DMS79 treated with DMSO at 0.1 percent for 48 hours (cell line): ENCODE measurements around the gene F8.
A peak's percentile ranks its signal among the peaks of the same experiment; 100 is the strongest.

Experiments used
- DNase-seq: peaks from one replicate; lab custom pipeline; 2025; lab: John Stamatoyannopoulos, UW

Gene F8

DNA sequence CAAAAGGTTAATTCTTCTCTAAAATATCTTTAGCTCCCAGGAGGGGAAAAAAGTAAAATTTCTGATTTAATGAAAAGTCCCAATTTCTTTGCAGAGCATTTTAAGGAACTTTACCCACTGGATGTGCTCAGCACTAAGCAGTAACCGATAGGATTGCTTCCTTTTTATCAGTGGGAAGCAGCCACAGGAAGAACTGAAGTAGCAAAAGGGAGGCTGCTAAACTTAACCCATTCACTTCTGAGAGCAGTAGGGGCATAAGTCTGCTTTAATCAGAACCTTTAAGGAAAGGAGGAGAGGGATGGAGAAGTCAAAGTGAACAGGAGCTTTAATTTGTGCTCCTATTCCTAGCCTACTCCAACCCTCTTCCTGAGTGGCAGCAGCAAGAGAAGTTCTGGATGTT is at the start of gene F8:
Gene F8 (minus strand): TSS at position 139 of the 400 bp plus-strand sequence. CDS start 171 bp downstream, outside the sequence.
- no peak for DNase-seq

DNA sequence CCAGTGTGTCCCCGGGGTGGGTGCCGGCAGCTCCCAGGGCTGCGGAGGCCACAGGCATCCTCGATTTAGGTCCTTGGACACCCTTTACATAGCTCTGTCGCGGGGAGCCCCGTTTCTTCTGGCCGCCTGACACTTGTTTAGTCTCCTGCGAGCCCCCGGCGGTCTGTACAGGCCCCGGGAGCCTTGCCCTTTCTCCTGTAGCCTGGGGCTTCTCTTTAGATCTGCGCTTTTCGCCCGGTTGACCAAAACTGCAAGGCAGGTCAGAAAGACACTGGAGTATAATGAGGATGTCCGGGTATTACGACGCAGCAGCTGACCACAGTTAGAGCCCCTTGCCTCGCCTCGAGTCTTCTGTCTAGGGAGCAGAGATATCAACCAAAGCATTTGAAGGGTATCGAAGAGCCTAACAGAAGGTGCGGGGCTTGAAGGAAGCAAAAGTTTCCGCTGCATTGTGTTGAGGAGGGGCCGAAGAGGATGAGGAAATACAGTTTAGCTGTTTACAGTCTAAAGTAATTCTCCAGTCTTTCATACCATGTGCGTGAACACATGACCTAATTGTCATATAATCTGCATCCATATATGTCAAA is 49.3 kb upstream of the F8 start:
- no peak for DNase-seq

DNA sequence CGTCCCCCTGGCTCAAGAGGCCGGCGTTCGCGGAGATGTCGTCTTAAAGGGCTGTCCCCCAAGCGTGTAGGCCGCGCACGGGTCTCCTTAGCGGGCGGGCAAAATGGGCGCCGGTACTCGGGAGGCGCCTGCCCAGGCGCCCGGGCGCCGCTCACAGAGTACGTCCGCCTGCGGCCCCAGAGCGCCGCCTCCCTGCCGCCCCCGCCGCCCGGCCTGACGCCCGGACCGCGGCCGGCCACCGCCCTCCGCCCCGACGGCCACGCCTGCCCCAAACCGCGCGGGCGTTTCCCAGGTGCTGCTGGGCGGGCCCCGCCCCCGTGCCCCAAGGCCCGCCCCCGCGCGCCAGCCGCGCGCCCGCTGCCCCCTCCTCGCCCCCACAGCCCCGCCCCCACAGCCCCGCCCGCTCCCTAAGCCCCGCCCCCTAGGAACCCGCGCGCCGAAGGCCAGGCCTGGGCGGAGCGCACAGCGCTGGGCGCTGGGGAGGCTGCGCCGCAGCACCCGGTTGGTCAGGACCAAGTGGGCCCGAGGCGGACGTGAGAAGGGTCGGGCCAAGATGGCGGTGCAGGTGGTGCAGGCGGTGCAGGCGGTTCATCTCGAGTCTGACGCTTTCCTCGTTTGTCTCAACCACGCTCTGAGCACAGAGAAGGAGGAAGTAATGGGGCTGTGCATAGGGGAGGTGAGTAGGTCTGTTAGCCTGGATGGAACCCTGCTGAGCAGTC is 48.6 kb upstream of the F8 start, which contains the start of the genes BRCC3, CMC4 and MTCP1:
Gene BRCC3 (plus strand): TSS at position 534 of the 719 bp plus-strand sequence. CDS start 20 bp downstream, at position 554.
Gene CMC4 (minus strand): TSS at position 162 of the 719 bp plus-strand sequence. CDS start 7,113 bp downstream, outside the sequence.
Gene MTCP1 (minus strand): TSS at position 162 of the 719 bp plus-strand sequence. CDS start 5,126 bp downstream, outside the sequence.
- peak; percentile 69 for DNase-seq

DNA sequence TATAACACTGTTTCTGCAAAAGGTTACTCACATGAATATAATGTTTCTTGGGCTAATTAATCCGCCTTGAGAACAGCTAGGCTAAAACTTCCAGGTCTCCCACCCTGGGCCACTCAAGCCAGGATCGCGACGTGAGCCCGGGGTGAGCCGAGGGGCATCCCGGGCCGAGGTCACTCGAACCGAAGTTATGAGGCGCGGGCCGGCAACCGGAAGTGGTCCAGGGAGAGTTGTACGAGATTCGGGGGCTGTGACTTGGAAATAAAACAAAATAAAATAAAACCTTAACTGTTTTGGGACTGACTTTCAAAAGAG is 48.1 kb upstream of the F8 start:
- DNase-seq = no peak

DNA sequence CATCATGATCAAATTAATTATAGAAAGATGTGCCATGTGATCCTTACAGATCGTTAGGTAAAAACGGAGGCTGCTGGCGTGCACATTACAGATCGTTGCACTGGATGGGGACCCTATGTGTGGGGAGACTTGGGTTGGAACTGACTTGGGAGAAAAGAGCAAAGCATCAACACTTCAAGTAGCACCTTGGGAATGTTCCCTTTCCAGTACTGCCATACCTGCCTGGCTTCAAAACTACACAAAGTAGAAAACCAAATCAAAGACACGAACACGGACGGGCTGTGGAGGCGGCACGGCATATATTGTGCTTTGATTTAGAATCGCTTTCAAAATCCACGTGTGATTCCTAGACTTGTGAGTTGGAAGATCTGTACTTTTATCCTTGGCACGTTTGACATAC is 47.5 kb upstream of the F8 start:
- DNase-seq = no peak

DNA sequence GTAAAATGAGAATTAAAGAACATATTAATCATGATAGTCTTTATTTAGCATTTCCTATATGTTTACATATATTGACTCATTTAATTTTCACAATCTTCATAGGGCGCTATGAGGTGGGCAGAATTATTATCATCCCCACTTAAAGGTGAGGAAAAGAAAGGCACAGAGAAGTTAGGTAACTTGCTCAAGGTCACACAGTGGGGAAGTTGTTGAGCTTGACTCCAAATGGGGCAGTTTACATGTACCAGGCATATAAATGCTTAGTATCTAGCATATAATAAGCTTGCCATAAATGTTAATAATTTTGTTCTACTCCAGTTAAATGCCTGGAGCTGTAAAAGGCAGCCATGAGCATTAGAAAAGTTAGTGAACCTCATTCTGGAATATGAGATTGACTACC is 46.9 kb upstream of the F8 start:
- DNase-seq = no peak

DNA sequence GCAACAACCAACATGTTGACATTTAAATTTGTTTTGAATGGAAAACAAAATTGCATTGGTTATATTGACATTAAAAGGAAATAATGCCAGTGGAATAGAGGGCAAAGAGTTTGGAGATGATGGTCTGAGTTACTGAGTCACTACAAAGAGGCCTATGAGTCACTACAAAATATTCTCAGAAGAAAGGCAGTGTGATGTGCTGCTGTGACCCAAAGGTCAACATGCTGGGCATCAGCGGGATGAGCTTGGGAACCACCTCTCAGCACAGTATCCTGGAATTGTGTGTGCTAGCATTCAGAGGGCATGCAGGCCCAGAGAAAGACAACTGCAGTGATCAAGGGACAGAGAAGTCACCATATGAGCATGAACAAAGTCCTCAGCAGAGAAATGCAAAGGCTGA is 45.6 kb upstream of the F8 start:
- no peak for DNase-seq

DNA sequence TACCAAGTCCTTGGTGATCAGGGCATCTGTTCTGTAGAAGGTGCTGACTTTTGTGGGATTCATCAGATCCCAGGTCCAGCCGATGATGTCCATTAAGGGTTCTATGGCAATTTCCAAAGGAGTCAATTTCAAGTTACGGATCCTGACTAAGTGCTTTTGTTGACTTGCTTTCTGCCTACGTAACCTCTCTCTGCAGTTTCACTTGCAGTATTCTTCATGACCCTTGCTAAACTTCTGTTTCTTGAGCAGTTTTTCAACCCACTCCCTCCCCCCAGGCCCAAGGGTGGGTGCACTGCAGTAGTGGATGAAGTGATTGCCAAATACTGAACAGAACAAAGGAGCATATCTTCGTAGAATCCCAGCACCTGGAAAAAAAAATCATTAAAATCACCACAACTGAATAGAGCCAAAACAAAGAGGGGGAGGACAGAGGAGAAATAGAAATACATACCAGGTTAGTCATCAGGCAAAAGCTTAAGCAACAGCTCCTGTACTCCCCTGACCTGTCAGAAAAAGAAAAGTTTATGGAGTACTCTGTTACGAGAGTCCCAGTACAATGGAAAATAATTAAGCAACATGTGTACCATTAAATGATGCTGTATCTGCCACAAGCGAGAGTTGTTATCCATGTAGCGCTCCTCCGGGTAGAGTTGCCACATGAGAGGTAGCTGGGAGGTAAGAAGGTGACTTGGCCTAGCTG is 42.7 kb upstream of the F8 start:
- DNase-seq = no peak

DNA sequence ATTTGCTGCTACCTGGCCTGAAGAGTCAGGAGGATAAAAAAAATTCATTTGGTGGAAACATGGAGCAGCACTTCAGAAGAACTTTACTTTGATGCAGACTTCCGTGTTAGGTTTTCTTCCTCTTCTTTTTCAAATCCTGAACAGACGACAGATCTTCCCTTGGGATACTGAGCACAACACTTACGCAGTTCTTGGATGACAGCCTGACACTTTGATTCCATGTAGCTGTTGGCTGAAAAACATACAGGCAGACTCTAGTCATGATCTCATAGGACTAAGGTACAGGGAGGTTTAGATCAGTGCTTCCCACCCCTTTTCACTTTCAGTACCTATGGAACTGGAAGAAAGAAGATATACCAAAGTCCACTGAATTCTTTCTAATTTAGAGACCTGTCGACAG is 39.2 kb upstream of the F8 start:
- DNase-seq = no peak

DNA sequence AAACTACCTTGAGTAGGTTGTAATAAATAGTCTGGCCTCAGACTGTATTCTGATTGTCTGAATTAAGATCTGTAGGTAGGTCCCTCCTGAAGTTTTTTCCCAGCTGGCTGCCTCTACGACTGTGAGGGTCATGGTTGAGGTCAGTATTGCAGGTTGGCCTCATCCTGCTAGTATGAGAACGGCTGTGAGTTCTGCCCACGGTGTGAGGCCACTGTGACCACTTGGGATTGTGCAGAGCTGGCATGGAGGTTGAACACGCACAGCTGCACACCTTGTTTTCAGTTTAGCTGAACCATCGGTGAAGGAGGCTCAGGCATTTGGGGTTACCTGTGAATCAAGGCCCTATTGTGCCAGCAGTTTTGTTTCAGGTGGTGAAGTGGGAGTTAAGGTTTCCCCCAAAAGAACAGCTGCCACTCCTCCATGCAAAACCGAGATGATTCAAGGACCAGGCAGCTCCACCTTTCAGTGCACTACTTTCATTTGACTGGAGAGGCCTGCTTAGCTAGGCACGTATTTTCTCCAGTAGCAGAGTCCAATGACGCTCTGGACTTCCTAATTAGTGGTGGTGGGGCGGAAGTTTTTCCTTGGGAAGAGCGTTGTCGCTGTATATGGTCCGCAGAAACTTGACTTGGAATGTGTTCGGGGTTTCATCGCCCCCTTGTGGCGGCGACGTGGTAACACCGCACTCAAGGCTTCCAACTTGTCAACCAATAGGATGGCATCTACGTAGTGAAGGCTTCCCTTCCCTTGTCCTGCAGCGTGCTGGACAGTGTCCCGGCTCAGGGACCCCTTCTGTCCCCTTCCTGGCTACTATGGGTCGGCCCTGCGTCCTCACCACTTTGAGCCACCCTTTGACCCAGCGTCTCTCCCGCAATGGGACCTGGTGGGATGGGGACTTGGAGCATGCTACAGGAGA is 34.6 kb upstream of the F8 start:
- DNase-seq = no peak

DNA sequence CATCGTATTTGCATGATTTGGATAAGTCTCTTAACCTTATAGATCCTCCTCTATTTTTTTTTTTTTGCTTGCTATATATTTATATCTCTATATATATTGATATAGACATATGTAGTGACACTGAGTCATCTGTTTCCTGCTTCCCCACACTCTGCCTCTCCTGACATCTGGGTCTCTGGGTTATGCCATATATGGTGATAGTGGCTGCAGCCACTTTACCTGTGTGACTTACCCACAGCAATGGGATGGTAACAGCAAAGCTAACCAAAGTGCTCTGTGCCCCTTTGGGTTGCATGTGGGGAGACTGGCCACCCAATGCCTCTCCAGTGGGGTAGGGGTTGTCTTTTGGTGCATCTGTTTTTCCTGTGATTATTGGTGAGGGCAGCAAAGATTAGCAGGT is 33.9 kb upstream of the F8 start:
- no peak for DNase-seq

DNA sequence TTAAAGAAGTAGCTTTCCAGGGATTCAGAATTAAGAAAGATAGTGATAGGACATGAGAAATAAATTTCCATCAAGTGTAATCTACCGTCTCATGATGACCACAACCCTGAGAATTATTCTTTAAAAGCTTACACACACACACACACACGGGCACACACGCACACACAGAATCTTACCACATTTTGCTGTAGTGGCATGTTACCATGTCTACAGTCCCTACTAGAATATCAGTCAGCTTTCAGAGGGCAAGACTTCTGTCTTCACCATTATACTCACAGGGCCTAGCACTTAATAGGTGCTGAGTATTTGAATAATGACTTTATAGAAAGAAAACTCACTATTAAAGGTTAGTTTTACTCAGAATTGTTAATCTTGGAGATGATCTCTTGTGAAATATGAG is 33.0 kb upstream of the F8 start:
- no peak for DNase-seq

DNA sequence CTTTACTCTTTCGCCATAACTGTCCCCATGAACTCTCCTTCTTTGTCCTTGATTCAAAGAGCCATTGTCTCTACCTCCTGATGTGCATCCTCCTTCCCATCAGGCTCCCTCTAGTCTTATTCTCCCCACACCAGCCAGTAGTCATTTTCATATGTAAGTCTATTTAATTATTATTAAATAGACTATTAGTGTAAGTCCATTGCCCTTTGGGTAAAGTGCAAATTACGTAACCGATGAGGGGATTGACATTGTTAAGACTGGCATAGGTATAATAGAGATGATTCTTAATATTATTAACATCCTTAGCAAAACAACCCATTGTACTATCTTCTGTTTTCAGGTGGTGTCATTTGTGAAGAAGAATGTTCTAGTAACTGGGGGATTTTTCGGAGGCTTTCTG is 31.7 kb upstream of the F8 start:
- DNase-seq = no peak

DNA sequence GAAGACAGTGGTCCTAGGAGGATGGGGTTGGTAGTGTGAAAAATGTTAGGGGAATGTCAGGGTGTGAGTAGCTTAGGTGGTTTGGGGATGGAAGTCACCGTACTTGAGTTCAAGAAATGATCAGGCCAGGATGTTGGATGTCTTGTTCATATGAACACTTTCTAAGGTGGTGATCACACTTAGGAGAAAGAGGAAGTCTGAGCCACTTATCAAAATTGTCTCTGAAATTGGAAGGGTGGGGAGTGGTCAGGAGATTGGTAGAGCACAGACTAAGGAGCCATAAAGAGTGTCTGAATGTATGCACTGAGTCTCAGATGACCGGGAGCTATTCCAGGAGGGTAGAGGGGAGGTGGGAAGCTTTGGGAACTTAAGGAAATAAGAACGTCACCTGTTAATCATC is 31.1 kb upstream of the F8 start:
- no peak for DNase-seq

DNA sequence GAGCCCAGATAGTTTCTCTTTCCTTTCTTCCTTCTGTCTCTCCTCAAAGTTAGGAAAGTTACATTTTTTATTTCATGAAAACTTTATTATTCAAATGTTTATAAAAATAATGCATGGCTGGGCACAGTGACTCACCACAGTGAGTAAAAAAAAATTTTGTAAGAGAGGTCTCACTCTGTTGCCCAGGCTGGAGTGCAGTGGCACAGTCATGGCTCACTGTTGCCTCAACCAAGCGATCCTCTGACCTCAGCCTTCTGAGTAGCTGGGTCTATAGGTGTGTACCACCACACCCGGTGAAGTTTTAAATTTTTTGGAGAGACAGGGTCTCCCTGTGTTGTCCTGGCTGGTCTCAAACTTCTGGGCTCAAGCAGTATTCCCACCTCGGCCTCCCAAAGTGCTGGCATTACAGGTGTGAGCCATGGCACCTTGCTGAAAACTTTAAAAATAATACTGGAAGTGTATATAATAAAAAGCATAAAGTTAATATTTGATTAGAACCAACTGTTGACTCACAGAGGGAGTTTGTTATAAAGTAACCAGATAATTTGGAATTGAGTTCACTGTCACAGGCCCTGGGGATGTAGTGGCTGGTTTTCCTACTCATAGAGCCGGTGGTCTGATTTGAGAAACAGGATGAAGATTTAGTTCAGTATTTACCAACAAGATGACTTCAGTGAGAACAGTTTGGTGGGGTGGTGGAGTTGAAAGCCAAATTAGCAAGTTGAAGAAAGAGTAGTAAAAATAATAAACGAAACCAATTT is 30.4 kb upstream of the F8 start:
- DNase-seq = no peak

DNA sequence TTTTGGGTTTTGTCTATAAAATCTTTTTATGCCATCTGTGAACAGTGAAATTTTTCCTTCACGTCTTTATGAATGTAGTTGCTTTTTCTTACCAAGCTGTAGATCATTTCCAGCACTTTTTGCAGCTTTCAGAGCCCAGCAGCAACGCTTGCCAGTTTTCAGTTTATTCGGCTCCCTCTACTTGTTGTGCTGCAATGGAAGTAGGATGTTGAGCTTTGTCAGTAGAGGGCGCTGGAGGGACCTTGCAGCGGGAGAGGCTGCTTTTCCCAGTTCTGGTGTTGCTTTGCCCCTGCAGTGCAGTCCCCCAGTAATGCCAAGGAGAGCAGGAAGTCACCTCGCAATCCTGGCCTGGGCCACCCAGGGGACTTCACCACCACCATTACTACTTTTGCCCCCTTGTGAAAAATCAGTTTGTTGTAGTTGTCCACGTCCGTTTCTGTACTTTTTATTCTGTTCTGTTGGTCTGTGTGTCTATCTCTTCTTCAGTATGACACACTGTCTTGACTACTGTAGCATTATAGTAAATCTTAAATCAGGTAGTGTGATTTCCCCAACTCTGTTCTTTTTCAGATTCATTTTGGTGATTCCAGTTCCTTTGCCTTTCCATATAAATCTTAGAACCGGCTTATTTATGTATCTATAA is 26.6 kb upstream of the F8 start:
- DNase-seq = no peak

DNA sequence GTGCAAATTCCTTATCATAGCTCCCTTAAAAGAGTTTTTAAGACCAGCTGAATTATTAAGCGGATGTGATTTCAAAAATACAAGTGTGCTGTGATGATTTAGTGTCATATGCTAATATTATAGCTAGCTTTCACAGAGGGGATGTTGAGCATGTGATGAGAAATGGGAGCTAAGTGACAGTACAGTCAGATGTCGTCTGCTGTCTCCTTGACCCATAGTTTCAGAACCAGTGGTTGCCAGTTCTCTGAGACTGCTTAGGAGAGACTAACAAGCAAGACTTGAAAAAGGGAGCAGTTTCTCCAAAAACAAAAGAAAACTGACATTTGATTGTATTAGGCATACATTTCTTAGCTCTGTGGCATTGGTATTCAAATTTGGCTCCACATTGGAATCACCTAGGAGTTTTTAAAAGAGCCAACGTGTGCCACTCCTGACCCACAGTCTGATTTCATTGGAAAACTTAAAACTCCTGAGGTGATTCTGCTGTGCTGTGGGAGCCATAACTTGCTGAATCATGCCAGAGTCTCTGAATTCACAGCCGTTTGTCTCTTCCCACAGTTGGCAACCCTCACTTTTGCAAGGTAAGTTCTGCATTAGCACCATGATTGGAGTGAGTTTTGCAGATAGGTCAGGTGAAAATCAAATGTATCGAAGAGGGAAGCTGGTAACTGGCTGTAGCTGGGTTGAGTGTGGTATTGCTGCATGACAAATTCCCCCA is 24.4 kb upstream of the F8 start:
- DNase-seq = no peak

DNA sequence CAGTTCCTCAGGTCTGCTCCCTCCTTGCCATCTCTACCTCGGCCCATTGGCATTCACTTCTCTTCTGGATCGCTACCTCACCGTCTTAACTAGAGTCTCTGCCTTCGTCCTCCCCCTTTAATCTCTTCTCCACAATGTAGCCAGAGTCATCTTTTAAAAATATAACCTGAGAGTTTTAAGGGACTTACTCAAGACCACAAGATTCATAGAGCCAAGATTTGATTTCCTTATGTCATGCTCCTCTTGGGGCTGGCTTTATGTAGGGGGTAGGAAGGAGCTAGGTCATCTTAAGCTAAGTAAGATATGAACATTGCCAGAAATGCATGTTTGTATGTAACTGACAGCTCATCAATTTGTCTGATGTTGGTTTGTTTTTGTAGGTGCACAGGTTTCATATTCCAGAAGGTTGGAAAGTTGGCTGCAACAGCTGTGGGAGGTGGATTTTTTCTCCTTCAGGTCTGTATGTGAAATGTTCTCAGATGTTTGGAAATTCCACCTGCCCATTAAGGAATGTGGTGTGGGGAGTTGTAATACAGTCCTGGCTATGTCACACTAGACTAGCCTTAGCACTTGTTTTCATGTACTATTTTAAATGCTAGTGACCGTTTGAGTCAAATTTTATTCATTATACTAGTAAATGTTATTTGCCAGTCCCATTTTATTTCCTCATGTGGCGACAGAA is 23.7 kb upstream of the F8 start:
- no peak for DNase-seq

DNA sequence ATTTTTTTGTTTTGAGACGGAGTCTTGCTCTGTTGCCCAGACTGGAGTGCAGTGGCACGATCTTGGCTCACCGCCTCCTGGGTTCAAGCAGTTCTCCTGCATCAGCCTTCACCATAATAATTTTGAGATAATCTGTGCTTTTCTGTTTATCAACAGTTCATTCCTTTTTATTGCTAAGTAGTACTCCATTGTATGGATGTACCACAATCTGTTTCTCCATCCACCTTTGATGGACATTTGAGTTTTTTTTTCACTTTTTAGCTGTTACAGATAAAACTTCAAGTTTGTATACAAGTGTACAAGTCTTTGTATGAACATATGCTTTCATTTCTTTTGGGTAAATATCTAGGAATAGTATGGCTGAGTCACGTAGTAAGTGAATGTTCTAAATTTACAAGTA is 13.2 kb upstream of the F8 start:
- no peak for DNase-seq

DNA sequence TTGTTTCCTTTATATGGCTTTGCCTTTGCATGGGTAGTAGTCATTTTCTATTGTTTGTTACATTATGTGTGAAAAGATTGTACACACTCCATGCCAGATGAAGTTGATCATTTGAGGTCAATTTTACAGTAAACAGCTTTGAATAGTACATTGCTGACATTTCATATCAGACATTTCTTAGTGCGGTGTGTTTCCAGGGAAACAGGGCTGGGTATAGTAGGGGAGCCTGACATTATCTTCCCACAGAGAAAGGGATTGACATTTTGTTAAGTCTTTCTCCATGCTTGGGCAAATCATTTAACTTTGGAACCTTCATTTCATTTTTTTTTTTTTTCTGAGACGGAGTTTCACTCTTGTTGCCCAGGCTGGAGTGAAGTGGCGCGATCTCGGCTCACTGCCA is 9.1 kb upstream of the F8 start:
- DNase-seq = no peak
